K562 (cell line): Measurements from ENCODE around the gene KRTAP2-2. TPM values are rescaled to one million over a fixed set of nuclear protein-coding genes. Genes with fewer than 3 reads are reported as not detected.

Experiments
- ATAC-seq: fragments of 200-7000 bp; cut with Tn5 transposase; 3 replicates; pipeline ENCODE4 v1.9.1; 2020; ENCODE audit warnings: moderate library complexity
- BruUV-seq: library from RNA; stranded (reverse); fragments of 400-500 nt; replicated peaks from 2 replicates; lab custom pipeline; 2021; lab: Mats Ljungman, UMichigan
- CTCF ChIA-PET: fragments of 300-600 bp; formaldehyde crosslinking; extraction: SDS; loops from one replicate; lab custom pipeline; 2021; ENCODE audit warnings: low intra/inter-chr PET ratio; lab: Yijun Ruan, JAX
- POLR2A ChIA-PET: fragments of 300-600, 350-650 bp; sonication (Branson Sonifier 250); formaldehyde crosslinking; extraction: SDS; loops from one replicate; lab custom pipeline; 2021; ENCODE audit warnings: antibody characterized with exemption, inconsistent platforms; lab: Yijun Ruan, JAX
- DNase-seq, 4 experiments: peaks; one replicate each; pipeline versions ENCODE4 v3.0.0 to v3.0.0-alpha.2; 2011 to 2018; ENCODE audit warnings: low spot score in 3 of 4, mixed read lengths in 3 of 4; ENCODE audit errors: extremely low read depth in 1 of 4
- FAIRE-seq: peaks from 2 replicates; lab custom pipeline; 2011; peaks lifted over from hg19 to GRCh38; lab: Jason Lieb, UNC
- H2AFZ ChIP-seq: 2 replicates; pipeline ENCODE4 v1.6.0; 2011; ENCODE audit warnings: low read depth, low read length, control low read depth, inconsistent platforms
- H3K27ac ChIP-seq: fragments of 200-600 bp; 3 replicates; pipeline ENCODE4 v1.8.0; 2011; ENCODE audit warnings: low read depth, mild to moderate bottlenecking, control low read depth, inconsistent platforms, low read length, moderate library complexity, mixed read lengths; ENCODE audit errors: extremely low read depth
- H3K27me3 ChIP-seq, 2 experiments: fragments of 300-600 bp in 1 of 2; 2 replicates in 1 of 2; 3 replicates in 1 of 2; pipeline versions ENCODE4 v1.6.0 to v1.8.0; 2011; ENCODE audit warnings: inconsistent platforms in 2 of 2, low read length in 2 of 2, mild to moderate bottlenecking in 1 of 2, mixed read lengths in 1 of 2, moderate library complexity in 1 of 2; ENCODE audit not compliant: control insufficient read depth in 2 of 2, insufficient read depth in 2 of 2
- H3K36me3 ChIP-seq: fragments of 300-600 bp; 3 replicates; pipeline ENCODE4 v1.8.0; 2011; ENCODE audit warnings: mild to moderate bottlenecking, low read length, inconsistent platforms; ENCODE audit not compliant: control insufficient read depth, insufficient read depth
- H3K4me1 ChIP-seq, 2 experiments: fragments of 200-600 bp in 1 of 2; replicated peaks in 1 of 2; 2 replicates in 1 of 2; 3 replicates in 1 of 2; pipeline versions ENCODE4 v1.5.1 to v1.8.0; 2011; ENCODE audit warnings: inconsistent platforms in 2 of 2, low read length in 2 of 2, mild to moderate bottlenecking in 1 of 2, mixed read lengths in 1 of 2, moderate library complexity in 1 of 2; ENCODE audit not compliant: control insufficient read depth in 2 of 2, insufficient read depth in 2 of 2
- H3K4me2 ChIP-seq: 2 replicates; pipeline ENCODE4 v1.6.1; 2011; ENCODE audit warnings: low read length, control low read depth, inconsistent platforms, mixed read lengths; ENCODE audit not compliant: insufficient read depth
- H3K4me3 ChIP-seq: fragments of 200-600 bp; sonication (generic), shearing (Covaris generic); 2 replicates; pipeline ENCODE4 v1.5.1; 2016; ENCODE audit warnings: control low read depth, inconsistent platforms
- H3K79me2 ChIP-seq: fragments of 200-600 bp; 3 replicates; pipeline ENCODE4 v1.8.0; 2011; ENCODE audit warnings: low read length, inconsistent platforms; ENCODE audit not compliant: control insufficient read depth, insufficient read depth
- H3K9ac ChIP-seq, 2 experiments: 2 replicates each; pipeline versions ENCODE4 v1.6.0 to v1.6.1; 2011; ENCODE audit warnings: low read depth in 2 of 2, low read length in 2 of 2, control low read depth in 1 of 2, inconsistent platforms in 1 of 2, mild to moderate bottlenecking in 1 of 2, mixed read lengths in 1 of 2; ENCODE audit not compliant: insufficient read depth in 1 of 2
- H3K9me1 ChIP-seq: one replicate; pipeline ENCODE4 v1.6.0; 2011; ENCODE audit warnings: inconsistent platforms, mild to moderate bottlenecking, low read length, moderate library complexity; ENCODE audit not compliant: control insufficient read depth, insufficient read depth
- H3K9me3 ChIP-seq: replicated peaks from 2 replicates; pipeline ENCODE4 v1.5.1; 2011; ENCODE audit warnings: low read depth, low read length, inconsistent platforms; ENCODE audit not compliant: control insufficient read depth, insufficient read depth
- H4K20me1 ChIP-seq: replicated peaks from 2 replicates; pipeline ENCODE4 v1.6.1; 2011; ENCODE audit warnings: low read length, inconsistent platforms, mixed read lengths; ENCODE audit not compliant: control insufficient read depth, insufficient read depth
- CCNT2 ChIP-seq: IDR thresholded peaks from 2 replicates; pipeline ENCODE4 v1.6.1; 2011; ENCODE audit warnings: borderline replicate concordance, low read depth, mild to moderate bottlenecking, moderate library complexity, mixed read lengths, low read length; ENCODE audit not compliant: insufficient read length; ENCODE audit errors: extremely low read depth
- ESRRA ChIP-seq: fragments of 450-650 bp; IDR thresholded peaks from 2 replicates; pipeline ENCODE4 v1.6.1; 2014; ENCODE audit warnings: low read depth, mild to moderate bottlenecking, moderate library complexity, borderline replicate concordance
- ESRRB ChIP-seq: fragments of 250-450 bp; sonication (Bioruptor Pico); IDR thresholded peaks from 2 replicates; pipeline ENCODE4 v1.5.0; 2020; ENCODE audit warnings: mild to moderate bottlenecking, moderate library complexity, borderline replicate concordance
- MCM7 ChIP-seq, 2 experiments: fragments of 450-650 bp; IDR thresholded peaks; 2 replicates each; pipeline ENCODE4 v1.6.1; 2016 to 2018
- NFE2L1 ChIP-seq: fragments of 450-650 bp; IDR thresholded peaks from 2 replicates; pipeline ENCODE4 v1.6.1; 2016; ENCODE audit warnings: missing genetic modification characterization, low read depth, mild to moderate bottlenecking, missing compliant biosample characterization, moderate library complexity, borderline replicate concordance
- NFXL1 ChIP-seq: fragments of 450-650 bp; formaldehyde crosslinking; IDR thresholded peaks from 2 replicates; pipeline ENCODE4 v1.4.0; 2021; ENCODE audit warnings: mild to moderate bottlenecking
- PRPF4 ChIP-seq: fragments of 200-400 bp; formaldehyde crosslinking; IDR thresholded peaks from one replicate; pipeline ENCODE4 v1.6.1; 2017; ENCODE audit warnings: low read length, low read depth, mild to moderate bottlenecking; ENCODE audit not compliant: insufficient read depth, poor library complexity, severe bottlenecking
- PTTG1 ChIP-seq: fragments of 450-650 bp; IDR thresholded peaks from 2 replicates; pipeline ENCODE4 v1.6.1; 2016; ENCODE audit warnings: low read depth, mild to moderate bottlenecking, missing genetic modification characterization, missing compliant biosample characterization
- RBM25 ChIP-seq: fragments of 200-400 bp; formaldehyde crosslinking; IDR thresholded peaks from 2 replicates; pipeline ENCODE4 v1.6.1; 2018; ENCODE audit warnings: low read length, low read depth, moderate library complexity; ENCODE audit not compliant: severe bottlenecking
- SMAD4 ChIP-seq: fragments of 250-450 bp; sonication (Bioruptor Pico); conservative IDR thresholded peaks from 2 replicates; pipeline ENCODE4 v1.8.0; 2021; ENCODE audit warnings: inconsistent platforms, mild to moderate bottlenecking, moderate library complexity
- SMARCA4 ChIP-seq: fragments of 450-650 bp; IDR thresholded peaks from 2 replicates; pipeline ENCODE4 v1.6.1; 2016
- SMARCC2 ChIP-seq: fragments of 450-650 bp; IDR thresholded peaks from 2 replicates; pipeline ENCODE4 v1.6.1; 2017; ENCODE audit warnings: antibody characterized with exemption, moderate library complexity, mild to moderate bottlenecking, low read depth
- SMARCE1 ChIP-seq: fragments of 450-650 bp; IDR thresholded peaks from 2 replicates; pipeline ENCODE4 v1.7.1; 2016; ENCODE audit warnings: mild to moderate bottlenecking
- SMC3 ChIP-seq: conservative IDR thresholded peaks from 2 replicates; pipeline ENCODE4 v1.6.1; 2011; ENCODE audit warnings: low read depth, low read length, improper control_type of control experiment; ENCODE audit not compliant: insufficient read depth
- SUPT5H ChIP-seq: fragments of 450-650 bp; IDR thresholded peaks from 2 replicates; pipeline ENCODE4 v1.6.1; 2016
- TAF7 ChIP-seq: fragments of 450-650 bp; IDR thresholded peaks from 2 replicates; pipeline ENCODE4 v1.6.1; 2016; ENCODE audit warnings: missing genetic modification characterization, missing compliant biosample characterization
- TAL1 ChIP-seq: fragments of 450-650 bp; IDR thresholded peaks from 2 replicates; pipeline ENCODE4 v1.6.1; 2016; ENCODE audit warnings: mild to moderate bottlenecking
- WGBS: fragments of 100-300 bp; shearing (Covaris generic); methylation state at CpG from one replicate; pipeline ENCODE4 v1.1.6; 2016; ENCODE audit warnings: low coverage, mixed read lengths; ENCODE audit not compliant: insufficient coverage; ENCODE audit errors: missing lambda C conversion rate; 5-methylcytosine and 5-hydroxymethylcytosine counted together
- in situ Hi-C: fragments of 300-500 bp; cut with MboI; formaldehyde crosslinking; loops from 4 replicates; pipeline ENCODE4 v1.15.0; 2018; ENCODE audit warnings: inconsistent platforms, mixed read lengths
- intact Hi-C: fragments of 100-400 bp; cut with micrococcal nuclease; formaldehyde crosslinking; loops from 2 replicates; pipeline ENCODE4 v1.14.2; 2022
- polyA plus RNA-seq, 8 experiments: library from polyadenylated mRNA; depleted of rRNA in 4 of 8; stranded (reverse) in 5 of 8; unstranded in 3 of 8; fragments of >200 nt; fragmentation: Nextera tagmentation in 2 of 8; fragmentation: Illumina TruSeq in 1 of 8; extraction: Ambion mirVana in 2 of 8; extraction: Trizol in 1 of 8; gene quantifications; 2 replicates each; pipeline versions ENCODE4 v1.2.1 to v1.2.3, GENCODE V29; 2011 to 2014; ENCODE audit warnings: inconsistent platforms in 1 of 8, missing spikeins in 1 of 8
- total RNA-seq, 7 experiments: library from RNA; depleted of rRNA in 6 of 7; stranded (reverse); fragments of >200 nt in 6 of 7; fragmentation: Illumina TruSeq in 2 of 7; extraction: Trizol in 2 of 7; gene quantifications; 2 replicates each; pipeline versions ENCODE4 v1.2.1 to v1.2.3, GENCODE V29; 2011 to 2021; ENCODE audit warnings: low replicate concordance in 1 of 7
- TF ChIP-seq, protein P1 (sequence below): fragments of 250-450 bp; sonication (Bioruptor Pico); IDR thresholded peaks from 2 replicates; pipeline ENCODE4 v1.5.0; 2021
- TF ChIP-seq, protein P2 (sequence below): fragments of 250-450 bp; sonication (Bioruptor Pico); IDR thresholded peaks from 2 replicates; pipeline ENCODE4 v1.4.0; 2020; ENCODE audit warnings: mild to moderate bottlenecking, moderate library complexity

The KRTAP2-2 gene
- total and polyA plus RNA-seq, 9 of the 15 experiments (the other 6 are each of a cell fraction or from before 2014, with no cell fraction given), result not detected

GRCh38 chr17:41054025-41054424 lies 1.0 kb downstream of the KRTAP2-2 start:
- Histone ChIP-seq H3K4me1 (no peaks in the 10 kb centered on the region), H3K4me3 (no peak overlapping the region), H3K4me2 (no peak overlapping the region), H3K9me3 (no peaks in the 10 kb centered on the region), H3K79me2 (no peaks in the 10 kb centered on the region), H3K27me3 (peaks cover 0 to 7% of the 10 kb centered on the region in 2 experiments; a peak in 2 of 5 replicates), H3K27ac (no peak overlapping the region), H3K9me1 (no peaks in the 10 kb centered on the region), H3K9ac (no peak overlapping the region), H2AFZ (no peak overlapping the region), H4K20me1 (no peaks in the 10 kb centered on the region), H3K36me3 (no peaks in the 10 kb centered on the region)
- ATAC-seq (no peak), FAIRE-seq (no peak), DNase-seq (no peak)
- ChIA-PET POLR2A (interaction anchor here (0.7 kb wide), 1 partner anchor 14 kb away, joined by 3 read pairs; no protein-coding TSS in a partner anchor), CTCF (no interaction called here)
- WGBS, result 1% methylated on average over 4 of the region's 4 CpGs
- no TSS peak for BruUV-seq
- intact Hi-C loops (no loop called here), in situ Hi-C loops (no loop called here)
- TF ChIP-seq NFE2L1, result no peak
- no peak for TF ChIP-seq PTTG1 (tag)
- TF ChIP-seq, protein P1, sequence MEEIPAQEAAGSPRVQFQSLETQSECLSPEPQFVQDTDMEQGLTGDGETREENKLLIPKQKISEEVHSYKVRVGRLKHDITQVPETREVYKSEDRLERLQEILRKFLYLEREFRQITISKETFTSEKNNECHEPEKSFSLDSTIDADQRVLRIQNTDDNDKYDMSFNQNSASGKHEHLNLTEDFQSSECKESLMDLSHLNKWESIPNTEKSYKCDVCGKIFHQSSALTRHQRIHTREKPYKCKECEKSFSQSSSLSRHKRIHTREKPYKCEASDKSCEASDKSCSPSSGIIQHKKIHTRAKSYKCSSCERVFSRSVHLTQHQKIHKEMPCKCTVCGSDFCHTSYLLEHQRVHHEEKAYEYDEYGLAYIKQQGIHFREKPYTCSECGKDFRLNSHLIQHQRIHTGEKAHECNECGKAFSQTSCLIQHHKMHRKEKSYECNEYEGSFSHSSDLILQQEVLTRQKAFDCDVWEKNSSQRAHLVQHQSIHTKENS (CRISPR knock-in tag), result no peak
- TF ChIP-seq ESRRA, result no peak
- TF ChIP-seq SUPT5H, result no peak
- TF ChIP-seq, protein P2, sequence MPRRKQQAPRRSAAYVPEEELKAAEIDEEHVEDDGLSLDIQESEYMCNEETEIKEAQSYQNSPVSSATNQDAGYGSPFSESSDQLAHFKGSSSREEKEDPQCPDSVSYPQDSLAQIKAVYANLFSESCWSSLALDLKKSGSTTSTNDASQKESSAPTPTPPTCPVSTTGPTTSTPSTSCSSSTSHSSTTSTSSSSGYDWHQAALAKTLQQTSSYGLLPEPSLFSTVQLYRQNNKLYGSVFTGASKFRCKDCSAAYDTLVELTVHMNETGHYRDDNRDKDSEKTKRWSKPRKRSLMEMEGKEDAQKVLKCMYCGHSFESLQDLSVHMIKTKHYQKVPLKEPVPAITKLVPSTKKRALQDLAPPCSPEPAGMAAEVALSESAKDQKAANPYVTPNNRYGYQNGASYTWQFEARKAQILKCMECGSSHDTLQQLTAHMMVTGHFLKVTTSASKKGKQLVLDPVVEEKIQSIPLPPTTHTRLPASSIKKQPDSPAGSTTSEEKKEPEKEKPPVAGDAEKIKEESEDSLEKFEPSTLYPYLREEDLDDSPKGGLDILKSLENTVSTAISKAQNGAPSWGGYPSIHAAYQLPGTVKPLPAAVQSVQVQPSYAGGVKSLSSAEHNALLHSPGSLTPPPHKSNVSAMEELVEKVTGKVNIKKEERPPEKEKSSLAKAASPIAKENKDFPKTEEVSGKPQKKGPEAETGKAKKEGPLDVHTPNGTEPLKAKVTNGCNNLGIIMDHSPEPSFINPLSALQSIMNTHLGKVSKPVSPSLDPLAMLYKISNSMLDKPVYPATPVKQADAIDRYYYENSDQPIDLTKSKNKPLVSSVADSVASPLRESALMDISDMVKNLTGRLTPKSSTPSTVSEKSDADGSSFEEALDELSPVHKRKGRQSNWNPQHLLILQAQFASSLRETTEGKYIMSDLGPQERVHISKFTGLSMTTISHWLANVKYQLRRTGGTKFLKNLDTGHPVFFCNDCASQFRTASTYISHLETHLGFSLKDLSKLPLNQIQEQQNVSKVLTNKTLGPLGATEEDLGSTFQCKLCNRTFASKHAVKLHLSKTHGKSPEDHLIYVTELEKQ, result no peak
- TF ChIP-seq SMC3, result no peak
- no peak for TF ChIP-seq SMARCE1
- TF ChIP-seq NFXL1, result no peak
- no peak for TF ChIP-seq PRPF4
- TF ChIP-seq TAL1, result no peak
- no peak for TF ChIP-seq RBM25
- TF ChIP-seq ESRRB (CRISPR knock-in tag), result no peak
- no peak for TF ChIP-seq CCNT2
- TF ChIP-seq TAF7 (tag), result no peak
- no peak for TF ChIP-seq SMARCA4
- no peak for TF ChIP-seq SMAD4
- TF ChIP-seq MCM7 (IDR thresholded peaks at IDR 0.05), result no peak
- no peak for TF ChIP-seq SMARCC2
